CD14-positive monocyte (primary cell): ENCODE results near the gene MAST2. TPM values are rescaled to one million over a fixed set of nuclear protein-coding genes. Genes with fewer than 3 reads are reported as not detected.

Source experiments
- DNase-seq, 3 donors: peaks; one replicate each; pipeline ENCODE4 v3.0.0-alpha.2; 2011 to 2022
- H2AFZ ChIP-seq: 2 replicates; pipeline ENCODE4 v1.6.0; 2012; ENCODE audit warnings: mild to moderate bottlenecking, low read depth, low read length, inconsistent platforms; ENCODE audit not compliant: insufficient read depth, poor library complexity, severe bottlenecking
- H3K27ac ChIP-seq, 2 donors: 1 replicate in 1 of 2; 2 replicates in 1 of 2; pipeline ENCODE4 v1.5.1; 2012 to 2013; ENCODE audit warnings: low read length in 2 of 2, control low read depth in 1 of 2, inconsistent platforms in 1 of 2, low read depth in 1 of 2, mild to moderate bottlenecking in 1 of 2
- H3K27me3 ChIP-seq, 2 donors: one replicate each; pipeline versions ENCODE4 v1.6.0 to v1.6.1; 2011 to 2013; ENCODE audit warnings: low read length in 2 of 2; ENCODE audit not compliant: control insufficient read depth in 2 of 2, insufficient read depth in 2 of 2
- H3K36me3 ChIP-seq, 2 donors: replicated peaks in 1 of 2; 1 replicate in 1 of 2; 2 replicates in 1 of 2; pipeline versions ENCODE4 v1.5.1 to v1.6.1; 2012 to 2013; ENCODE audit warnings: low read length in 2 of 2, control low read depth in 1 of 2, inconsistent platforms in 1 of 2, mild to moderate bottlenecking in 1 of 2; ENCODE audit not compliant: insufficient read depth in 2 of 2, control insufficient read depth in 1 of 2
- H3K4me1 ChIP-seq, 2 donors: 1 replicate in 1 of 2; 2 replicates in 1 of 2; pipeline versions ENCODE4 v1.5.1 to v1.6.1; 2012 to 2013; ENCODE audit warnings: low read length in 2 of 2, control low read depth in 1 of 2, inconsistent platforms in 1 of 2, mild to moderate bottlenecking in 1 of 2, moderate library complexity in 1 of 2; ENCODE audit not compliant: insufficient read depth in 2 of 2, control insufficient read depth in 1 of 2
- H3K4me2 ChIP-seq: replicated peaks from 2 replicates; pipeline ENCODE3; 2012; ENCODE audit warnings: low read length, moderate library complexity, mild to moderate bottlenecking; ENCODE audit not compliant: poor library complexity, severe bottlenecking; ENCODE audit errors: extremely low read depth
- H3K4me3 ChIP-seq, 3 experiments: fragments of 200-600 bp in 1 of 3; sonication (generic) in 1 of 3; replicated peaks in 1 of 3; 1 replicate in 2 of 3; 2 replicates in 1 of 3; pipeline ENCODE4 v1.5.1; 2011 to 2013; ENCODE audit warnings: low read length in 3 of 3, mild to moderate bottlenecking in 3 of 3, control low read depth in 2 of 3, low read depth in 2 of 3, inconsistent platforms in 1 of 3, moderate library complexity in 1 of 3
- H3K79me2 ChIP-seq: 2 replicates; pipeline ENCODE4 v1.6.0; 2012; ENCODE audit warnings: mild to moderate bottlenecking, control low read depth, inconsistent platforms, low read length, moderate library complexity; ENCODE audit not compliant: insufficient read depth
- H3K9ac ChIP-seq: 2 replicates; pipeline ENCODE4 v1.6.0; 2017; ENCODE audit warnings: low read length, mild to moderate bottlenecking; ENCODE audit not compliant: insufficient read depth, poor library complexity, severe bottlenecking
- H3K9me3 ChIP-seq, 2 donors: replicated peaks in 1 of 2; 1 replicate in 1 of 2; 2 replicates in 1 of 2; pipeline versions ENCODE4 v1.5.1 to v1.6.1; 2012 to 2013; ENCODE audit warnings: low read length in 2 of 2, control low read depth in 1 of 2; ENCODE audit not compliant: control insufficient read depth in 1 of 2, insufficient read depth in 1 of 2
- H4K20me1 ChIP-seq: 2 replicates; pipeline ENCODE4 v1.6.0; 2012; ENCODE audit warnings: mild to moderate bottlenecking, low read length, control low read depth, moderate library complexity; ENCODE audit not compliant: insufficient read depth
- H3K27ac Mint-ChIP-seq, 7 donors: one replicate each; pipeline ENCODE4 v1.8.0; 2020; ENCODE audit warnings: mild to moderate bottlenecking in 7 of 7, mixed read lengths in 7 of 7, moderate library complexity in 6 of 7, inconsistent platforms in 2 of 7
- H3K27me3 Mint-ChIP-seq, 3 donors: one replicate each; pipeline ENCODE4 v1.8.0; 2021 to 2022; ENCODE audit warnings: low read depth in 3 of 3, mild to moderate bottlenecking in 3 of 3, mixed read lengths in 3 of 3, moderate library complexity in 3 of 3, inconsistent platforms in 1 of 3
- H3K36me3 Mint-ChIP-seq, 2 donors: one replicate each; pipeline ENCODE4 v1.8.0; 2020; ENCODE audit warnings: mixed read lengths in 2 of 2, inconsistent platforms in 1 of 2, mild to moderate bottlenecking in 1 of 2
- H3K4me1 Mint-ChIP-seq: one replicate; pipeline ENCODE4 v1.8.0; 2020; ENCODE audit warnings: mild to moderate bottlenecking, mixed read lengths
- H3K4me3 Mint-ChIP-seq, 2 donors: one replicate each; pipeline ENCODE4 v1.8.0; 2020; ENCODE audit warnings: mild to moderate bottlenecking in 2 of 2, mixed read lengths in 2 of 2, moderate library complexity in 1 of 2
- H3K9me3 Mint-ChIP-seq, 7 donors: one replicate each; pipeline ENCODE4 v1.8.0; 2020 to 2022; ENCODE audit warnings: mixed read lengths in 7 of 7, mild to moderate bottlenecking in 6 of 7, moderate library complexity in 6 of 7, inconsistent platforms in 2 of 7
- WGBS: methylation state at CpG from one replicate; pipeline ENCODE4 v1.1.5; 2013; ENCODE audit warnings: missing lambda C conversion rate; ENCODE audit not compliant: insufficient coverage; 5-methylcytosine and 5-hydroxymethylcytosine counted together
- intact Hi-C, 2 donors: fragments of 100-400 bp; cut with micrococcal nuclease; formaldehyde crosslinking; loops; one replicate each; pipeline versions ENCODE4 v1.15.0 to v1.15.1; 2023
- polyA plus RNA-seq, 3 donors: library from polyadenylated mRNA; depleted of rRNA in 1 of 3; unstranded in 2 of 3; stranded (reverse) in 1 of 3; fragments of 300-500 nt in 2 of 3; fragments of >200 nt in 1 of 3; fragmentation: Illumina TruSeq in 2 of 3; gene quantifications; 1 replicate in 2 of 3; 2 replicates in 1 of 3; pipeline ENCODE4 v1.2.3, GENCODE V29; 2012 to 2021
- TF ChIP-seq, protein P1 (sequence below): fragments of 200-600 bp; IDR thresholded peaks from one replicate; pipeline ENCODE4 v1.8.0; 2022; ENCODE audit warnings: antibody characterized with exemption, mild to moderate bottlenecking

MAST2 gene
- polyA plus RNA-seq, 3 donors: 1.0 to 7.2 (median 2.5) TPM

DNA sequence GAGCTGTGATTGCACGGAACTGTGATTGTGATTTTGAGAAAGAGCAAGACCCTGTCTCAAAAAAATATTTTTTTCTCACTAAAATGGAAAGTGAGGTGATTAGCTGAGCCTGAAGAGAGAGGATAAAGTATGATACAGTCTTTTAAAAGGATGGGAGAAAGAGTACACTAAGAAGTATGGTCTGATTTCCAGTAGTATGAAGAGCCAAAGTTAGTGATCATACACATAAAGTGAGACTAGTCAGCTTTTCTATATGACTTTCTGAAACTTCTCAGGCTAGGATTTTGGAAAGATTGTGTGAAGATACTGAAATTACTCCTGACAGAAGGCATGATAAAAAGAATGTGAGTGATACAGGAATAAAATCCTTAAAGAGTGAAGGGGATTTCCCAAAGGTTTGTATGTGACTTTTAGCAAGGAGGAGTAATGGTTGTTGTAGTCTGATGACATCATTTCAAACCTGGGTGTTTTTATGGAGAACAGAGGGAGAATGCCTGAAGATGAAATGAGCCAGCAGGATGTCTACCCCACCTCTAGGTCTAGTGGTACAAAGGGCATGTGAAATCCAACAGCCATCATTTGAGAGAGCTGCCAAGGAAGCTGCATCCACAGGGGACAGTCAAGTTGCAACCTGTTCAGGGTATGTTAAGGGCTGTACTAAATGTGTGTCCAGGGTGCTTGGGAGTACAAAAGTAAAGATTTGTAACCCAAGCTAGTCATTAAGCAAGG is 171.3 kb downstream of the MAST2 start:
- H3K27ac Mint-ChIP-seq: no peak overlapping the region
- H3K9me3 Mint-ChIP-seq: peaks cover 0 to 2% (median 0%) of the 10 kb centered on the region in 7 donors
- Histone ChIP-seq H3K27me3 (no peaks in the 10 kb centered on the region), H3K9me3 (no peaks in the 10 kb centered on the region), H3K4me1 (peaks cover 0 to 7% of the 10 kb centered on the region in 2 donors), H3K4me3 (no peak overlapping the region), H4K20me1 (no peaks in the 10 kb centered on the region), H3K79me2 (no peaks in the 10 kb centered on the region), H2AFZ (no peak overlapping the region), H3K9ac (no peak overlapping the region), H3K4me2 (no peak overlapping the region), H3K27ac (no peak overlapping the region), H3K36me3 (no peaks in the 10 kb centered on the region)
- intact Hi-C loops: no loop called here
- TF ChIP-seq, protein P1, sequence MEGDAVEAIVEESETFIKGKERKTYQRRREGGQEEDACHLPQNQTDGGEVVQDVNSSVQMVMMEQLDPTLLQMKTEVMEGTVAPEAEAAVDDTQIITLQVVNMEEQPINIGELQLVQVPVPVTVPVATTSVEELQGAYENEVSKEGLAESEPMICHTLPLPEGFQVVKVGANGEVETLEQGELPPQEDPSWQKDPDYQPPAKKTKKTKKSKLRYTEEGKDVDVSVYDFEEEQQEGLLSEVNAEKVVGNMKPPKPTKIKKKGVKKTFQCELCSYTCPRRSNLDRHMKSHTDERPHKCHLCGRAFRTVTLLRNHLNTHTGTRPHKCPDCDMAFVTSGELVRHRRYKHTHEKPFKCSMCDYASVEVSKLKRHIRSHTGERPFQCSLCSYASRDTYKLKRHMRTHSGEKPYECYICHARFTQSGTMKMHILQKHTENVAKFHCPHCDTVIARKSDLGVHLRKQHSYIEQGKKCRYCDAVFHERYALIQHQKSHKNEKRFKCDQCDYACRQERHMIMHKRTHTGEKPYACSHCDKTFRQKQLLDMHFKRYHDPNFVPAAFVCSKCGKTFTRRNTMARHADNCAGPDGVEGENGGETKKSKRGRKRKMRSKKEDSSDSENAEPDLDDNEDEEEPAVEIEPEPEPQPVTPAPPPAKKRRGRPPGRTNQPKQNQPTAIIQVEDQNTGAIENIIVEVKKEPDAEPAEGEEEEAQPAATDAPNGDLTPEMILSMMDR: no peak
- DNase-seq: no peak
- H3K4me1 Mint-ChIP-seq: no peaks in the 10 kb centered on the region
- H3K27me3 Mint-ChIP-seq: no peaks in the 10 kb centered on the region
- no CpG with 5 or more reads among the region's 1 CpG for WGBS
- no peak overlapping the region for H3K4me3 Mint-ChIP-seq
- peaks cover 2 to 13% of the 10 kb centered on the region in 2 donors for H3K36me3 Mint-ChIP-seq

DNA sequence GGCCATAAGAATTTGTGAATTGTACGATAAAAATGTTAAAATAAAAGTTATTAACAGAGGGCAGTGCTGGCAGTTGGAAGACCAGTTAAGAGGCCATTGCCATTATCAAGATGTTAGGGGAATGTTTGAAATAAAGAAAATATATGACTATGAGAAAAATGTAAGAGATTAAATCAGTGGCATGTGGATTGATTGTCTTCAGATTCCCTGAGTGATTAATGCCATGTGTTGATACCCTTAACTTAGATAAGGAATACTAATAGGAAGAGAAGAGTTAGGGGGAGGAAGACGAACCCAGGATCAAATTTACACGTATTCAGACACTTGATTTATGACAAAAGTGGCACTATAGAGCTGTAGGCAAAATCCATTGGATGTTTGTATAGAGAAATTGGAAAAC is 173.2 kb downstream of the MAST2 start:
- no peaks in the 10 kb centered on the region for H3K79me2 ChIP-seq
- 100% methylated on average over 3 of the region's 3 CpGs for WGBS

More for the DNA sequence above, 173.2 kb downstream of the MAST2 start:
- H3K36me3 ChIP-seq: no peaks in the 10 kb centered on the region
- Mint-ChIP-seq H3K4me3 (no peak overlapping the region), H3K4me1 (no peaks in the 10 kb centered on the region), H3K27me3 (no peaks in the 10 kb centered on the region), H3K27ac (no peak overlapping the region), H3K9me3 (peaks cover 3 to 15% (median 7%) of the 10 kb centered on the region in 7 donors), H3K36me3 (peaks cover 3 to 16% of the 10 kb centered on the region in 2 donors)
- no peak overlapping the region for H2AFZ ChIP-seq
- no peak overlapping the region for H3K9ac ChIP-seq
- H4K20me1 ChIP-seq: no peaks in the 10 kb centered on the region
- peaks cover 0 to 7% of the 10 kb centered on the region in 2 donors for H3K4me1 ChIP-seq
- H3K4me2 ChIP-seq: no peak overlapping the region
- DNase-seq: no peak
- no peaks in the 10 kb centered on the region for H3K27me3 ChIP-seq
- peaks cover 0 to 13% of the 10 kb centered on the region in 2 donors for H3K9me3 ChIP-seq
- TF ChIP-seq, protein P1: no peak
- no peak overlapping the region for H3K4me3 ChIP-seq
- H3K27ac ChIP-seq: no peak overlapping the region
- intact Hi-C loops: no loop called here
